ENCODE data around the gene MICB. TPM values are rescaled to one million over a fixed set of nuclear protein-coding genes. Genes with fewer than 3 reads are reported as not detected.

The MICB gene
- total RNA-seq, 1 experiment from 2014 or later, result 37.0 TPM

- TF ChIP-seq SP1 (CRISPR knock-in tag; conservative IDR thresholded peaks at IDR 0.05), result no peak
These were observed 30.8 kb upstream of the MICB start (continued) for GRCh38 chr6:31467151-31467550.

GRCh38 chr6:31468311-31468710 is 29.6 kb upstream of the MICB start:
- ChIA-PET CTCF (interaction anchor here (1.1 kb wide), 1 partner anchor 26 kb away, joined by 5 read pairs; no protein-coding TSS in a partner anchor), POLR2A (no interaction called here)
- Mint-ChIP-seq H3K9me3 (peaks cover 3% of the 10 kb centered on the region; the same call in 1 of the 2 replicates), H3K4me3 (no peak overlapping the region), H3K36me3 (no peaks in the 10 kb centered on the region), H3K27ac (no peak overlapping the region), H3K27me3 (ENCODE audit: low read depth) (peaks cover 35% of the 10 kb centered on the region), H3K4me1 (peaks cover 2% of the 10 kb centered on the region)
- ATAC-seq (no peak), DNase-seq (ENCODE audit: low spot score) (no peak)
- TF ChIP-seq FOXP4 (CRISPR knock-in tag; IDR thresholded peaks at IDR 0.05), result no peak
- TF ChIP-seq ATF6 (CRISPR knock-in tag; IDR thresholded peaks at IDR 0.05), result no peak
- no peak for TF ChIP-seq IRF1 (CRISPR knock-in tag; IDR thresholded peaks at IDR 0.05)
- no peak for TF ChIP-seq ZMAT4 (CRISPR knock-in tag; IDR thresholded peaks at IDR 0.05)
- no peak for TF ChIP-seq MAX (CRISPR knock-in tag; IDR thresholded peaks at IDR 0.05)
- TF ChIP-seq KAT7 (CRISPR knock-in tag; IDR thresholded peaks at IDR 0.05; ENCODE audit: borderline replicate concordance), result no peak
- TF ChIP-seq ERG (CRISPR knock-in tag; IDR thresholded peaks at IDR 0.05), result no peak
- TF ChIP-seq PREB (CRISPR knock-in tag; IDR thresholded peaks at IDR 0.05; ENCODE audit: borderline replicate concordance), result no peak
- TF ChIP-seq NFATC4 (CRISPR knock-in tag; IDR thresholded peaks at IDR 0.05), result no peak
- TF ChIP-seq ZSCAN18 (CRISPR knock-in tag; IDR thresholded peaks at IDR 0.05), result no peak
- no peak for TF ChIP-seq TP53 (CRISPR knock-in tag; IDR thresholded peaks at IDR 0.05)
- TF ChIP-seq ZNF416 (CRISPR knock-in tag; IDR thresholded peaks at IDR 0.05), result no peak
- no peak for TF ChIP-seq CBFB (CRISPR knock-in tag; IDR thresholded peaks at IDR 0.05; ENCODE audit: low read depth)
- TF ChIP-seq ELF4 (CRISPR knock-in tag; IDR thresholded peaks at IDR 0.05; ENCODE audit: low read depth), result no peak
- TF ChIP-seq ZNF121 (CRISPR knock-in tag; IDR thresholded peaks at IDR 0.05), result no peak
- TF ChIP-seq USF2 (CRISPR knock-in tag; IDR thresholded peaks at IDR 0.05), result no peak
- no peak for TF ChIP-seq ESRRA (CRISPR knock-in tag; IDR thresholded peaks at IDR 0.05; ENCODE audit: borderline replicate concordance)
- no peak for TF ChIP-seq SOX15 (CRISPR knock-in tag; IDR thresholded peaks at IDR 0.05)
